PFSK-1 (cell line): Measurements from ENCODE around the gene ANKH.

ENCODE experiments used
- POLR2AphosphoS5 ChIP-seq: IDR thresholded peaks from 2 replicates; pipeline ENCODE4 v1.6.1; 2012; ENCODE audit warnings: low read depth, mild to moderate bottlenecking, control low read depth, low read length, moderate library complexity
- SIN3A ChIP-seq: IDR thresholded peaks from 2 replicates; pipeline ENCODE4 v1.6.1; 2012; ENCODE audit warnings: mild to moderate bottlenecking, low read length, moderate library complexity, borderline replicate concordance; ENCODE audit not compliant: insufficient read depth
- TAF1 ChIP-seq: IDR thresholded peaks from 2 replicates; pipeline ENCODE4 v1.6.1; 2012; ENCODE audit warnings: low read length, control low read depth, borderline replicate concordance; ENCODE audit not compliant: insufficient read depth
- TF ChIP-seq, protein P1 (sequence below), 2 experiments: IDR thresholded peaks; 2 replicates each; pipeline versions ENCODE4 v1.6.1 to v1.8.0; 2011 to 2012; ENCODE audit warnings: low read depth in 2 of 2, low read length in 2 of 2, control low read depth in 1 of 2, inconsistent platforms in 1 of 2, mild to moderate bottlenecking in 1 of 2, moderate library complexity in 1 of 2; ENCODE audit not compliant: insufficient read depth in 1 of 2

DNA sequence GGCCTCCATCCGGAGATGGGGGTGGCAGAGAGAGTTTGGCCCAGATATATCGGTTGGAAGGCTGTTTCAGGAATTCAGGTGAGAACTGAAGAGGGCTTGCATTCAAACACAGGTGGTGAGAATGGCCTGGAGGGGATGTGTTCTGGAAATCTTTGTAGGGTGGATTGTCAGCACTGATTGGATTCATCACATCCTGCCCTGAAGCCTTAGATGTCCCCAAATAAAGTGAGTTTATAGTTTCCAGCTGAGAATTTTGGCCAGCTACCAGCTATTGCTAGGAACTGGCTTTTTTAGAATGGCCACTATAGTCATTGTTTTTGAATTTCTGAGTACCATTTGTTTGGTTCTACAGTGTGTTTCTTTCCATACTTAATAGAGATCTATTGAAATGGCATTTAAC, 46.1 kb upstream of the ANKH start:
- TF ChIP-seq POLR2AphosphoS5, result no peak
- TF ChIP-seq, protein P1, sequence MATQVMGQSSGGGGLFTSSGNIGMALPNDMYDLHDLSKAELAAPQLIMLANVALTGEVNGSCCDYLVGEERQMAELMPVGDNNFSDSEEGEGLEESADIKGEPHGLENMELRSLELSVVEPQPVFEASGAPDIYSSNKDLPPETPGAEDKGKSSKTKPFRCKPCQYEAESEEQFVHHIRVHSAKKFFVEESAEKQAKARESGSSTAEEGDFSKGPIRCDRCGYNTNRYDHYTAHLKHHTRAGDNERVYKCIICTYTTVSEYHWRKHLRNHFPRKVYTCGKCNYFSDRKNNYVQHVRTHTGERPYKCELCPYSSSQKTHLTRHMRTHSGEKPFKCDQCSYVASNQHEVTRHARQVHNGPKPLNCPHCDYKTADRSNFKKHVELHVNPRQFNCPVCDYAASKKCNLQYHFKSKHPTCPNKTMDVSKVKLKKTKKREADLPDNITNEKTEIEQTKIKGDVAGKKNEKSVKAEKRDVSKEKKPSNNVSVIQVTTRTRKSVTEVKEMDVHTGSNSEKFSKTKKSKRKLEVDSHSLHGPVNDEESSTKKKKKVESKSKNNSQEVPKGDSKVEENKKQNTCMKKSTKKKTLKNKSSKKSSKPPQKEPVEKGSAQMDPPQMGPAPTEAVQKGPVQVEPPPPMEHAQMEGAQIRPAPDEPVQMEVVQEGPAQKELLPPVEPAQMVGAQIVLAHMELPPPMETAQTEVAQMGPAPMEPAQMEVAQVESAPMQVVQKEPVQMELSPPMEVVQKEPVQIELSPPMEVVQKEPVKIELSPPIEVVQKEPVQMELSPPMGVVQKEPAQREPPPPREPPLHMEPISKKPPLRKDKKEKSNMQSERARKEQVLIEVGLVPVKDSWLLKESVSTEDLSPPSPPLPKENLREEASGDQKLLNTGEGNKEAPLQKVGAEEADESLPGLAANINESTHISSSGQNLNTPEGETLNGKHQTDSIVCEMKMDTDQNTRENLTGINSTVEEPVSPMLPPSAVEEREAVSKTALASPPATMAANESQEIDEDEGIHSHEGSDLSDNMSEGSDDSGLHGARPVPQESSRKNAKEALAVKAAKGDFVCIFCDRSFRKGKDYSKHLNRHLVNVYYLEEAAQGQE (IDR thresholded peaks at IDR 0.05; ENCODE audit: insufficient read depth in 1 of 2, low read depth in 2 of 2, low read length in 2 of 2), result no peak
- TF ChIP-seq TAF1, result no peak
- TF ChIP-seq SIN3A, result no peak
